NCI-H748 (cell line): ENCODE data around the gene DLGAP1.
"Not testable (repeated sequence)": the region's sequence is repeated elsewhere in the genome, so short reads cannot be mapped to it uniquely, and the experiment has no call there.

ENCODE experiments used
- DNase-seq: peaks from one replicate; lab custom pipeline; 2025; ENCODE audit not compliant: unreplicated experiment; lab: John Stamatoyannopoulos, UW

The DLGAP1 gene

DNA sequence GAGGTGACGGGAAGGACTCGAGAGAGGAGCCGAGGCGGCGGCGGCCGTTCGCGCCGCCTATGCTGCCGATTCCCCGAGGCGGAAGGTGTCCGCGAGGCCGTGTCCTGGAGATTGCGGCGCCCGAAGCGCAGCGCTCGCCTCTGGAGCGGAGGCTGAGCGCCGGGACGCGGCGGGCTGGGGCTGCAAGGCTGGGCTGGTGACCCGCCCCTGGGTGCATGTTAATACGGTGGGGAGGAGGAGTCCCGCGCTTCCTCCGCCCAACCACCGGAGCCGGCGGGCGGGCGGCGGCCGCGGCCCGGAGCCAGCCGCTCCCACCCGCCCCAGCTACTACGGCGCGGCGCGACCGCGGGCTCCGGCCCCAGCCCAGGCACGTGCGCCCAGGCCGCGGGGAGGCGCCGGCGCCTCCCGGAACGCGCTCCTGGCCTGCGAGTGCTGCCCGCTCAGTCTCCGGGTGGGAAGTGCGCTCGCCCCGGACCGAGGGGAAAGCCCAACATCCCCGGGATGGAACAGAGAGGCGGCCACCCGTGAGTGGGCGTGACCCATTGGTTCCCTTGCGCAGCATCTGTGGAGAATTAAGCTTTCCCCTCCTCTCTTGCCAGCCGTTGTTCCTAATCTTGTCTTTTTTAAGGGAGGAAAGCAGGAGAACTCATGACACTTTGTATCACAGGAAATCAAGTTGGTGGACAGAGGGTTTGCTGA lies at the start of gene DLGAP1:
TSS of gene DLGAP1 (minus strand) at position 195 of the 699 bp plus-strand sequence.
- peak; percentile 78 for DNase-seq

DNA sequence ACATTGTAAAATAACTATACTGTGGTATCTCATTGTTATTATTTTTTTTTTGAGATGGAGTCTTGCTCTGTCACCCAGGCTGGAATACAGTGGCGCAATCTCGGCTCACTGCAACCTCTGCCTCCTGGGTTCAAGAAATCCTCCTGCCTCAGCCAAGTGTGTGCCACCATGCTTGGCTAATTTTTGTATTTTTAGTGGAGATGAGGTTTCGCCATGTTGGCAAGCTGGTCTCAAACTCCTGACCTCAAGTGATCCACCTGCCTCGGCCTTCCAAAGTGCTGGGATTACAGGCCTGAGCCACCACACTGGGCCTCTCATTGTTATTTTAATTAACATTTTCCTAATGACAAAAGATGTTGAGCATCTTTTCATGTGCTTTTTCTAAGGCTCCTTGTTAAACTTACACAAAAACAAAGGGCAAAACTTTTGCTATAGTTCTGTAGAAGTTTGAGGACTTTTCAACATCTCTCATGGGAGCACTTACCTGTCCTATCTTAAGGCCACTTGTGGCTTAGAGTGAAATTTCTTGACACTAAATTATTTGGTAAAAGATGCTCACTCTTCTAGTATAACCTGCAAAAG lies 39.7 kb upstream of the DLGAP1 start:
- not testable (repeated sequence) for DNase-seq

DNA sequence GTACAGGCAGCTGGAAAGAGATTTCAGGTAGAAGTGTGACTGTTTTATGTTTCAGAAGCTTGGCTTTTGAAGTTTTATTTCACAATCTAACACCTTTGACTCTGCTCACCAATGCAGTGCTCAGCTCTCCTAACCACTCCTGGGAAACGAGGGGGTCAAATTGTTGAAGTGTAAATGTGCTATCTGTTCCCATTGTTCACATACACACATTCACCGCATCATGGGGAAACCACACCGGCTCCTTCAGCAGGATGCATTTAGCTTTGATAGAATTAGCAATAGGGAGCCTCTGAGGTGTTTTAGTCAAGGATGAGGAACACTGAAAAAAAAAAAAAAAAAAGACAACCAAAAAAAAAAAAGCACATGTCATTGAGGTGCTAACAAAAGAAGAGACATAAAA lies 13.4 kb upstream of the DLGAP1 start:
- DNase-seq, result no peak

DNA sequence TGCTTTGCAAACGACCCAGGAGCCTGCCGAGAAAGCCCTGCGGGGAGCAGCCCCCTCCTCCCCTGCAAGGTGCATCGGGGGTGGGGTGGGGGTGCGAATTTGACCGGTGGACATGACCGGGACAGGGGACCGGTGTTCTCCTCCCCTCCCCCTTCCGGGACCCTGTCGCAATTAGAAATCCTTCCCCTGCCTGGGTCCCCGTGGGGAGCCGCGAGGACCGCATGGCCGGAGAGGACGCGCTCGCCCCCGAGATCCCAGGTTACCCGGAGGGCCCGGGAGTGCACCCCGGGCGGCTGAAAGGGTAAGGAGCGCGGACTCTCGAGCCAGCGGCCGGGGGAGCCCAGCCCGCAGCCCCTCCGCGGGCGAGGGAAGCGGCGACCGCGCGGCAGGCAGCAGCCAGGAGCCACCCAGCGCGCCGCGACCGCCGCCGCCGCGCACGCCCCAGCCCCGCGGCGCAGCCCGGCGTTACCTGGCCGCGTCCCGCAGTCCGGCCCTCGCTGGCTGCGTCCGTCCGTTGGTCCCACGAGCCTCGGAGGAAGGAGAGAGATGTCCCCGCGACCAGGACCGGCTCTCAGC lies 482 bp downstream of the DLGAP1 start:
- DNase-seq, result no peak

DNA sequence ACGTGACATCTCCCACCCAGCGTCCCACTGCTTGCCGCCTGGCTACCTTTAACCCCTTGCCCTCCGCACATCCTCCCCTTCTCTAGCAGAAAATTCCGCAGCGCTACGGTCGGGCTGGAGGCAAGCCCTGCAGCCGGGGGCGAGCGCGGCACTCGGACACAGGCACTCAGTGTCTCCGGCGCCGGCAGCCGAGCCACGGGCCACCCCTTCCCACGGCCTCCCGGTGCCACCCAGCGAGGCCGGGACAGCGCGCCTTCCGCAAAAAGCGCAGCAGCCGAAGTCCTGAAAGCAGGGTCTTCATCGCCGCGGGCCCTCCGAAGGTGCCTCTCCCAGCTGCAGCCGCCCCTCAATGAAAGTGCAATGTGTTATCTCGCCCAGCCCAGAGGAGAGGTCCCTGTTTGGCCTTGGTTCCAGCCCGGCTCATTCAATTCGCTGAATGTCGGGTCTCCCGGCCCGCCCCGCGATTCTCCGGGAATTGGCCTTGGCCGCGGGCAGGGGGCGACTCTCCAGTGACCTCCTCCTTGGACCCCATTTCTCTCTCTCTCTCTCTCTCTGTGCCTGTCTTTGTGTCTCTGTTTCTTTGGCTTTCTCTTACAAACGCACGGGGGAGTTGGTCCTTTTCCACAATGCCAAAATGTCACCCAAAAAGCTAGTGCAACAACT lies 1.1 kb downstream of the DLGAP1 start:
- no peak for DNase-seq

DNA sequence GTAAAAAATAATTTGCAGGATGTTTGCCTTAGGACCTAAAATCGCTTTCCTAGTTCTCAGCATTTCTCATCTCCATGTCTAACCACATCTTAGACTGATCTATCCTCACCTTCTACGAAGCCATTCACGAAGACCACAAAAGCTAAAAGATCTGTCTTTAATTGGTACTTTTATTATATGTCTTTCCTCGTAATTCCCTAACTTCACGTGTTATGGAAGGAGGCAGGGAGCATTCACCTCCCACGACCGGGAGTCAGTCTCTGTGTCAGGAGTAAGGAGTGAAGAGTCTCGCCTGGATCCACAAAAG lies 1.6 kb downstream of the DLGAP1 start:
- no peak for DNase-seq

DNA sequence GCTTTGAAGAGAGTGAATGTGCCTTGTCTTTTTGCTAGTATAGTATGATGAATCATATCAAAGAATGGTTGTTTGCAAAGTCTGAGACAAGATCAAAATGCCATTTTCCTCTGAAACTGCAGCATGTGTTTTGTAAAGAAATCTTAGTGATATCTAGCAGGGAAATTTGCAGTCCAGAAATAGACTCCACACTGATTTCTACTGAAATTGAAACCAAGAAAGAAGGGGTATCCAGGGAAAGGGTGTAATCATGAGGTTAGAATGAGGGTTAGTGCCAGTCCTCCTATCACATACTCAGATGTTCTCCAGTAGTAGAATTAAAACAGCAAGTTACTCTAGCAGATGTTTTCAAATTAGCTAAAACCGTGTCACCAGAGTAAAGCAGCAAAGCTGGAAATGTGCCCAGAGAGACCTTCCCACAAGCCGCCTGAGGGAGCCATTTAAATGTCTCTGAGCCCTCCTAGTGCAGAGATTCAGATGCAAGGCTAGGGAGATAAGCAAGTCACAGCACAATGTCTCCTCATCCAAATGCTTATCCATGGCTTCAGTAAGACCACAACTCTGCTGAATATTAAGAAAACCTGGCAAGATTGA lies 4.9 kb downstream of the DLGAP1 start:
- DNase-seq, result no peak

DNA sequence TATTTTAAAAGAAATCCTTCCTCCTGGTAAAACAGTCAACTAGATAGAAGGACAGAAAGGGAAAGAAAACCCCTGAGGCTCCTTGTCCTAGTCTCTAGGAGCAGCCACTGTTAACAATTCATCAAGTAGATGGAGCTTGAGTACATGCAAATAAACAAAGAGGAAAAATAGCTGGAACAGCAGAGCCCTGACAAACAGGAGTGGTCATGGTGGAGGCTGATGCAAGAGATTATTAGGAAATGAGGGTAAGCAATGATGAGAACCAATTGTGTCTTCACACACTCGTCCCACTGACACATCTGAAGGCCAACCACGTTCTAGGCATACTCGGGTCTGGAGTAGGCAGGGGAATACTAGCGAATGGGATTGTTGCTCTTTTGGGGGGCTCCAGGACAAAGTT lies 9.2 kb downstream of the DLGAP1 start:
- DNase-seq, result no peak

DNA sequence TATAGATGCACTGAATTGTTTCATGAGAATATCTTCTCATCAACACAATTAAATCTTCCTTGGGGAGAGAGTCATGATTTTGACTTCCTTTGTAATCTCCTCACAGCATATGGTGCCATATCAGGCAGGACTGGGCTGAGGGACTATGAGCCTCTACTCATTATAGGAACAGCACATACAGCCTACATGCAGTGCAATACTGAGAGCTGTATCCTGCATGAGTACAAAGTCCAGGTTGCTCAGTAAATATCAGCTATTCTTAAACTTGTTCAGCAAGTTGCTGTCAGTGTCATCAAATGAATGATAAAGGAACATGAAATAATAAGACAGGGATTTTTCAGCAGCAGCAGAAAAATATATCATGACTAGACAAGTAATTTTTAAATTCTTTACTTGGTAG lies 10.8 kb downstream of the DLGAP1 start:
- no peak for DNase-seq

DNA sequence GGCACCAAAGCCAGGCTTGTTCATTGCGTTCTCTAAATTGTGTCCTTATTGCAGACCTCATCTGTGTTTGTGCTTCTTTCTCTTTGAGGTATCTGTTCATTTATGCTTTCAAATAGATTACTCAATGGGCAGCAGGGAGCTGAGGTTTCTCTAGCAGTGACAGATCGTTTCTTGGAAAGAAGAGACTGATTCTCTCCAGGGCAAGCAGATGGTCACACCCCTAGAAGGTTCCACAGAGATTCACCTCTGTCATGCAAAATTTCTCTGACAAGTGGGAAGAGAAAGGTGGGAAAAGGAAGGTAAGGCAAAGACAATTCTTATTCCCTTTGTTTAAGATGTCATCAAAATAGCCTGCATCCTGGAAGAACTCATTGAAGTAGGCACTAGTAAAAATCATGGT lies 14.0 kb downstream of the DLGAP1 start:
- DNase-seq, result no peak

DNA sequence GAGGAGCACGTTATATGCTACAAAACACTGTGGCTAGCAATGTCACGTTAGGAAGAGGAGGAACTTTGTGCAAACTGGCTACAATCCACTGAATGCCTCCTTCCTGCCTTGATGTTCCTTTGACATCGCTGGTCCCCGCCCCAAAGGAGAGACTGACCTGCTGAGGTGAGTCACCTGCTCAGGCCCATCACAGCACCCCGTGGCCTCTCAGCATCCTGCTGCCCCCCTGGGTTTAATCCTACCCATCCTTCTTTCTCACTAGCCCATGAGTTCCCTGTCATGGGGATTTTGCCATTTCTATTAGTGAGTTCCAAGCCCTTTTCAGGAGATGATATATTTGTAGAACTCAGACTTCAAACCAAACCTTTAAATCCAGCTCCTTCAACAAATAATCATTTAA lies 16.2 kb downstream of the DLGAP1 start:
- no peak for DNase-seq

DNA sequence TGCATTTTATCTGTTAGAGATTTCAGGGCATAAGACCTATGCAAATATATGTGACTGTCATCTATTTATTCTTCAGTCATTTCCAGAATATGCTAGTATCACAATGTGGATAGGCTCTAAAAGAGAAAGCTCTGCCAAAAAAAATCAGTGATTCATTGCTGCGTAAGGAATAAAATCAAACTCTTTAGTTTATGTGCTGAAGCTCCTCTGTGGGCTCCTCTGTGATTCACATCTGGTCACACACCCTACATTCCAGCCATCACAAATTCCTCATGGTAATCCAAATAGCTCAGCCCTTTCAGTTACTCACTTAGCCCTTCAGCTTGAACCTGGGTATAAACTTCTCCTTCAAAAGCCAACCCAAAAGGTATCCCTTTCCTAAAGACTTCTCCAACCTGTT lies 21.4 kb downstream of the DLGAP1 start:
- DNase-seq, result no peak

DNA sequence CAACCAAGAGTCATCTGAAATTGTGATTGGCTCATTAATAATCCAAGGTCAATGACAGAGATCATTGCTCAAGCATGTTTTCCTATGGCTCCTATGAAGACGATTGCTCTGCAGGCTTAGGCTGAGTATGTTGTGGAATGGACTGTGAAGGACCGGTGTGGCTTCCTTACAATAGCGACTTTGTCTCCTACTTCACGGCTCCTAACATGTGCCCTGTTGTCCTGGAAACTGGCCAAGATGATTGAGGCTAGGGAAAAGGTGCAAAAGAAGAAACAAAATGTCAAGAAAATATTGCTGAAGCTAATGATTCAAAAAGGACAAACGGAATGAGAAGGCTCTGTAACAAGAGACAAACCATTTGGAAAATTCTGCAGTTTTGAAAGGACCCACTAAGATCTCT lies 24.3 kb downstream of the DLGAP1 start:
- DNase-seq, result no peak

DNA sequence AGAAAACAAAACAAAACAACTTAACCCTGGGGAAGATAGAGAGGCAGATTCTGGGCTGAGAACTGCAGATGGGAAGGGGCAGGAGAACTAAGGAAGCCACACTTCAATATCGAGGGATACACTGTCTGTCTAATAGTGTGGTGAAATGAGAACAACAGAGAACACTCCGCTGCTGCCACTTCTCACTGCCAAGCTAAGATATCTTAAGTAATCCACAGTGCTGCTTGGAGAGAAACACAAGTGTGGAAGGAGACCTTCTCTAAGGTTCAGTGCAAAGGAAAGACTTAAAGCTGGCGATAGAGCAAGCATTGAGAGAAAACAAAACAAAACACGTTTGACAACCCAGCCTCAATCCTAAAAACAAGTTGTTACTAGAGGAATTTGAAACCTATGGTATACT lies 37.4 kb downstream of the DLGAP1 start:
- DNase-seq, result no peak

DNA sequence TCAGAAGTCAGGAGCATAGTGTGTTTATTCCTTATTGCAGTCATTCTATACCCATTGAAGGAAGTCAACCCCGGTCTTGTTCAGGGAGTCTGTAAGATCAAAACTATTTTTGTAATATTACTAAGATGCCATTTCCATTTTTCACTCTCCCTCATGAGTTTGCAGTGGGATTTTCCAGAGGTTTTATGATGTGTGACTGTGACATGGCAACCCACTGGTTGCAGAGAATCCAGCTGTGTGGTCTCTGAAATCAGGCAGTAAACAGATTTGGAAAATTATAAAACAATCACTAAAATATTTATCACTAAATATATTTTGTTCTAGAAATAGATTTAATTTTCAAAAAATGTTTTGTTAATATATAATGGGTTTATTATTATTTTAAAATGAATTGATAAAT lies 38.1 kb downstream of the DLGAP1 start:
- no peak for DNase-seq

DNA sequence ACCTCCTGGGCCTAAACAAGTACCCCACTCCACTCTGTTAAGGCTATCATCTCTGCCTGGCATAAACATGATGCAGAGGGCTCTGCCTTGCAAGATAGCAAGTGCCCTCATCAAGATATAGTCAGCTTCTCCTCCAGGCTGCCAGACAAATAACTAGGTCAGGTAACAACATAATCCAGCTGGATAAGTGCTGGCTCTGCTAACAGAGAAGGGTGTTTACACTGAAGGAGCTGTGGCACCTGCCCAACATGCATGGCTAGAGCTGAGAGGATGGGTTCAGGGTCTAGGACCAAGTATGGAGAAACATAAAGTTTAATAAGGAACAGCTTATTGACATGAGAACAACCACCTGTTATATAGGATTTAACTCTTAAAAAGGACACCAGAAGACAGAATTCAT lies 42.8 kb downstream of the DLGAP1 start:
- no peak for DNase-seq

DNA sequence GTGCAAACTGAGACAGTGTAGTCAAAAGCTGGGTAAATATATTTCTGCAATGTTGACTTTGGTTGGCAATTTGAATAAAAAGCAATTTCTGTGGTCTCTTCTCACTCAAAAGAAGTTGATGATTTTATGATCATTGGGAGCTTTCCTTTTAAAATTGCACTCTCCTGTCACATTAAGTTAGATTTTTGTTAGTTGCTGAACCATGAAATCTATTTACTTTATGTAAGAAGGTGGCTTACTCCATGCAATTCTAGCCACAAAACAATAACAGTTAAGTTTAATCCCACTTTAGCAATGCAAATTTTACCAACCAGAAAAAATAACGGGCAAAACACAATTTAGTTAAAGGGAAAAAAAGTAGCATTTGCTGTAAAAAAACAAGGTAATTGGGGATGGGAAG lies 48.3 kb downstream of the DLGAP1 start:
- no peak for DNase-seq

DNA sequence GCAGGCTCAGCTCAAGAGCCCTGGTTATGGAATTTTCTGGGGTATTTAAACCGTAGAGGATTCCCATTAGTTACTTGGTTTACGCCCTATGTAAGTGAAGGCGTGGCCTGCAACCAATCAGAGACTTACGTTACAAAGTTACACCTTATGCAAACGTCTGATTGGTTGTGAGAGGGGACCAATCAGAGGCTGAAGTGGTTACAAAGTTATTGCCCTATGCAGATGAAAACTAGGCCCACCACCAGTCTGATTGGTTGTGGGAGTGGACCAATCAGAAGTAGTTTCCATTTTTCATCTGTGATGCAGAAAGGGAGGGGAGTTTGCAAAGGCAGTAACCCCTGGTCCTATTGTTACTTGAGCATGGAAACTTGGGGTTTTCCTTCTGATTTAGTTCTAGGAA lies 49.1 kb downstream of the DLGAP1 start:
- no peak for DNase-seq

DNA sequence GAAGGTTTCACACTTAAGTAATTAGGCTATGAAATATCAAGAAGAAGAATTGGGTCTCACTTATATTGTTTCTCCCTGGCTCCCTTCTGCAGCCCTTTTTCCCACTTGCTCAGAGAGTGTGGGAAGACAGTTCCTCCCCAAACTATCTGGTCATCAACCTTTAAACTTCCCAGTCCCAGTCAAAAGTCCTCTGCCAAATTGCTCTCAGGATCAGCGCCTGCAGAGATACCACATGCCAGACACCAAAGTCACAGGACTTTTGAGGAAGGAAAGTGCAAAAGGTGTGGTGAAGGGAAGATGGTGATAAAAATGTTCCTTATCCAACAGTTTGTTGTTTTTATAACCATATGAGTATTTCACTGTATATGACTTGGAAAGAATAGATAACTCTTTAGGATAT lies 51.3 kb downstream of the DLGAP1 start:
- no peak for DNase-seq

DNA sequence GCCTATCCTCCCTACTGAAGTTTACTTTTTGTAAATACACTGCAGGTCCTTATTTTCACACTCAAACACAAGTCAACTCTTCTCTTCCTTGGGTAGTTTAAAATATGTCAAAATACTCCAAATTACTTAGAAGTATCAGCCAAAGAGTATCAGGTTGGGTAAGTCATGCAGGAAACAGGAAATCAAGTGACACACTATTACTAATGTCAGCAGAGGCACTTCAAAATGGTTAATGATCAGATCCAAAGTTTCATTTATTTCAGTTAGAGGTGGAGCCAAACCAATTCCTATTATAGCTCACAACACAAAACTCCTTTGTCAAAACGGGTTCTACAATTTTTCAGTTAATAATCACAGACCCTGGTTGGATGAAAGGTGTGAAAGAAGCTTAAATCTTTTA lies 54.2 kb downstream of the DLGAP1 start:
- no peak for DNase-seq

DNA sequence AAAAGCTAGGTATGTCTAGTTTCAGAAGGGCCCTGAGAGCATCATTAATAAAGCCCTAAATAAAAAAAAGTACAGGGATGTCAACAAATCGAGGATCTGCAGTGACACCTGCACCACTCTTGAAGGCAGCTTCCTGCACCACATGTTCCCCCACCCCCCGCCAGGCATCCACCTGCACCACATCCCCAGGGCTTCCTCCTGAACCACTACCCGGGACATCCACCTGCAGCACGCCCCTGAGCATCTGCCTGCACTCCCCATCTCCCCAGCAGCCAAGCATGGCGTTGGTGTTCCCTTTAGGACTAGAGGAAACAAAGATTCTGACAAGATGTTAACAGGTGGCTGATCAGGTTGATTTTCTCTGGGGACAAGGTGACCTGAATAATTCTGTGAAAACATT lies 55.2 kb downstream of the DLGAP1 start:
- DNase-seq, result no peak

DNA sequence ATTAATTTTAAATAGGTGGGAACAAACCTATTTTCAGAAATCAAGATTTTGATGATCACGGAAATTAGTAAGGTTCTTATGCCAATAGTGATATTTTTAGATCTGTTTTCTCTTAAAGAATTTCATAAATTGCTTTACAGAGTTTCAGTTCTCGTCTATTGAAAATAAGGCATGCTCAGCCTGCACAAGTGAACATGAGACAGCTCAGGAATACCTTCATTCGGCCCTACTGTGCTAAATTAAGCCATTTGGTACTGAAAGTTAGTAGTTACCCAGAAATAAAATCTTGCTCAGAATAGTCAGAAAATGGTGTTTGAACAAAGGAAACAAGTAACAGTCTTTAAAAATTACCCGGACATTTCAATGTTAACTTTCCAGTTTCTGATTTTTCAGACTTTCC lies 60.4 kb downstream of the DLGAP1 start:
- no peak for DNase-seq
